ENCODE measurements around the gene BBS1. TPM values are rescaled to one million over a fixed set of nuclear protein-coding genes. Genes with fewer than 3 reads are reported as not detected.
"Not testable (repeated sequence)": the region's sequence is repeated elsewhere in the genome, so short reads cannot be mapped to it uniquely, and the experiment has no call there.

BBS1 gene
- total RNA-seq, result 14.6 TPM

- Histone ChIP-seq H3K36me3 (ENCODE audit: control insufficient read depth in 3 of 3, insufficient read depth in 3 of 3, low read length in 3 of 3) (peaks cover 10 to 17% (median 14%) of the 10 kb centered on the region in 3 donors), H3K9me3 (ENCODE audit: control insufficient read depth in 3 of 3, low read length in 3 of 3) (no peaks in the 10 kb centered on the region), H3K27ac (ENCODE audit: low read depth, low read length) (no peak within 1 kb of the TSS)
Observed at GRCh38 chr11:66510271-66510989, at the start of gene BBS1. Gene BBS1, plus strand, starts transcription at chr11:66510635. Its CDS starts 25 bp downstream, at chr11:66510660.

GRCh38 chr11:66462010-66462409, 48.4 kb upstream of the BBS1 start:
- Histone ChIP-seq H3K4me1 (ENCODE audit: control insufficient read depth in 3 of 3, insufficient read depth in 3 of 3, low read length in 3 of 3) (peaks cover 5 to 9% (median 5%) of the 10 kb centered on the region in 3 donors), H3K9me3 (ENCODE audit: control insufficient read depth in 3 of 3, low read length in 3 of 3) (no peaks in the 10 kb centered on the region), H3K9ac (ENCODE audit: low read depth in 1 of 3, low read length in 3 of 3) (no peak overlapping the region), H3K27ac (ENCODE audit: low read depth, low read length) (no peak overlapping the region), H3K4me3 (ENCODE audit: low read length in 3 of 3) (no peak overlapping the region), H3K27me3 (ENCODE audit: control insufficient read depth in 3 of 3, insufficient read depth in 3 of 3, low read length in 3 of 3) (no peaks in the 10 kb centered on the region), H3K36me3 (ENCODE audit: control insufficient read depth in 3 of 3, insufficient read depth in 3 of 3, low read length in 3 of 3) (no peaks in the 10 kb centered on the region)

More at GRCh38 chr11:66510271-66510989, at the start of gene BBS1:
- Histone ChIP-seq H3K4me1 (ENCODE audit: control insufficient read depth in 3 of 3, insufficient read depth in 3 of 3, low read length in 3 of 3) (peaks cover 7 to 13% (median 9%) of the 10 kb centered on the region in 3 donors), H3K27me3 (ENCODE audit: control insufficient read depth in 3 of 3, insufficient read depth in 3 of 3, low read length in 3 of 3) (no peaks in the 10 kb centered on the region), H3K9ac (ENCODE audit: low read depth in 1 of 3, low read length in 3 of 3) (peak within 1 kb of the TSS; percentile 54 to 87 (median 73)), H3K4me3 (ENCODE audit: low read length in 3 of 3) (peak within 1 kb of the TSS; percentile 94 to 97 (median 97))

- Histone ChIP-seq H3K9me3 (ENCODE audit: control insufficient read depth in 3 of 3, low read length in 3 of 3) (no peaks in the 10 kb centered on the region), H3K36me3 (ENCODE audit: control insufficient read depth in 3 of 3, insufficient read depth in 3 of 3, low read length in 3 of 3) (no peaks in the 10 kb centered on the region), H3K9ac (ENCODE audit: low read depth in 1 of 3, low read length in 3 of 3) (no peak overlapping the region), H3K4me1 (ENCODE audit: control insufficient read depth in 3 of 3, insufficient read depth in 3 of 3, low read length in 3 of 3) (peaks cover 11 to 16% (median 12%) of the 10 kb centered on the region in 3 donors), H3K27me3 (ENCODE audit: control insufficient read depth in 3 of 3, insufficient read depth in 3 of 3, low read length in 3 of 3) (no peaks in the 10 kb centered on the region), H3K27ac (ENCODE audit: low read depth, low read length) (no peak overlapping the region), H3K4me3 (ENCODE audit: low read length in 3 of 3) (no peak overlapping the region)
Observed at GRCh38 chr11:66462911-66463310, 47.5 kb upstream of the BBS1 start.

DNA sequence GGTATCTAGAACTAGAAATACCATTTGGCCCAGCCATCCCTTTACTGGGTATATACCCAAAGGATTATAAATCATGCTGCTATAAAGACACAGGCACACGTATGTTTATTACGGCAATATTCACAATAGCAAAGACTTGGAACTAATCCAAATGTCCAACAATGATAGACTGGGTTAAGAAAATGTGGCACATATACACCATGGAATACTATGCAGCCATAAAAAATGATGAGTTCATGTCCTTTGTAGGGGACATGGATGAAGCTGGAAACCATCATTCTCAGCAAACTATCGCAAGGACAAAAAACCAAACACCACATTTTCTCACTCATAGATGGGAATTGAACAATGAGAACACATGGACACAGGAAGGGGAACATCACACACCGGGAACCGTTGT, 46.3 kb upstream of the BBS1 start:
- not testable (repeated sequence) for H3K36me3 ChIP-seq (ENCODE audit: control insufficient read depth in 3 of 3, insufficient read depth in 3 of 3, low read length in 3 of 3); H3K27ac ChIP-seq (ENCODE audit: low read depth, low read length); H3K9me3 ChIP-seq (ENCODE audit: control insufficient read depth in 3 of 3, low read length in 3 of 3); H3K27me3 ChIP-seq (ENCODE audit: control insufficient read depth in 3 of 3, insufficient read depth in 3 of 3, low read length in 3 of 3); H3K4me3 ChIP-seq (ENCODE audit: low read length in 3 of 3); H3K9ac ChIP-seq (ENCODE audit: low read depth in 1 of 3, low read length in 3 of 3)
- H3K4me1 ChIP-seq (ENCODE audit: control insufficient read depth in 3 of 3, insufficient read depth in 3 of 3, low read length in 3 of 3), result peaks cover 13 to 19% (median 14%) of the 10 kb centered on the region in 3 donors

DNA sequence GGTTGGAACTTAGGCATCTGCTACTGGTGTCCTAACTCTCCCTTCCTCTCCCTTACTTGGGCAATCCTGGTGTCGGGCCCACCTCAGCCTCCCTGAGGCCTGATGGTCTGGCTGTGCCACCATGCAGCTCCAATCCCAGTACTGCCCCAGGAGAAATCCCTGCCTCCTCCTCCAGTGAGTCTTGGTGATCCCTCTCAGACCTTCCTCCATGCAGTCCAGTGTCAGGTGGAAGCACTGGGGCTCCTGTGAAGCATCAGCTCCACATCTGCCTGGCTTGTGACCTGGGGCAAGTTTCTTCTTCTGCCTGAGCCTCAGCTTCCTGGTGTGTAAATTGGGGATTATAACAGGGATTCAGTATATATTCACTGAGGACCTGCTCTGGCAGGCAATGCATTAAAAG, 45.5 kb upstream of the BBS1 start:
- Histone ChIP-seq H3K4me3 (ENCODE audit: low read length in 3 of 3) (no peak overlapping the region), H3K4me1 (ENCODE audit: control insufficient read depth in 3 of 3, insufficient read depth in 3 of 3, low read length in 3 of 3) (peaks cover 13 to 19% (median 14%) of the 10 kb centered on the region in 3 donors), H3K9me3 (ENCODE audit: control insufficient read depth in 3 of 3, low read length in 3 of 3) (no peaks in the 10 kb centered on the region), H3K27me3 (ENCODE audit: control insufficient read depth in 3 of 3, insufficient read depth in 3 of 3, low read length in 3 of 3) (no peaks in the 10 kb centered on the region), H3K27ac (ENCODE audit: low read depth, low read length) (no peak overlapping the region), H3K9ac (ENCODE audit: low read depth in 1 of 3, low read length in 3 of 3) (peak overlapping the region in 2 of 3 donors; percentile 16 to 33), H3K36me3 (ENCODE audit: control insufficient read depth in 3 of 3, insufficient read depth in 3 of 3, low read length in 3 of 3) (peaks cover 0 to 3% (median 0%) of the 10 kb centered on the region in 3 donors)

DNA sequence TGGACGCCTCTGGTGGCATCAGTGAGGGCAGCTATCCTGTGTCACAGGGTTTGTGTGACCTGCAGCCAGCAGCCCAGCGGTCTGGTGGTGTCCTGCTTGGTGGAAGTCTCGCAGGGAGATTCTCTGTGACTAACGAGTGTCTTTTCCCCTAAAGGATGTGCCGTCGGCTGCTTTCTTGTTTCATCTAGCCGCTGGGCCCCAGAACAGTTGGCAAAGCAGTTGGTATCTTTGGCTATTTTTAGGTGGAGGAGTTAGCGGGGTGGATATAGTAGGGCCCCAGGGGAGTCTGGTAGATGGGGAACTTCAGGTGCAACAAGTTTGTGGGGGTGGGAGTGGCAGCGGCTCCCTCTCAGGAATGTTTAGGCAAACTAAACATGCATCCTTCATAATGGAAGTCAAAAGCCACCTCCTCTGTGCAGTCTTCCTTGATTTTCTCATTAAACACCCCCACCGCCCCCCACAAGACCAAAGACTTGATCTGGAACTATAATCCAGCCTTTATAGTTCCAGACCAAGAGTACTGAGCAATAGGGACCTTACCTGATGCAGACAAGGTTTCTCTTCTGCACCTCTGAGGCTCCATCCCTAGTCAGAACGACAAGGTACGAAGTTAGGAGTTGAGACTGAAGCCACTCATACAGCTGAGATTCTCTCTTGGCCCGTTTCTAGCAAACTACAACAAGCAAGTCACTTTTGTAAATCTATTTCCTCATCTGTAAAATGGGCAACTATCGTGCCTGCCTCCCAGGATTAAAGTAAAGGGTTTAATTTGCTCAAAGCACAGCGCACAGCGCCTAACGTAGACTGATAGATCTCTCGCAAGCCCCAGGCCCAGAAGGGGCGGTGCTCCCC, 44.8 kb upstream of the BBS1 start:
- H3K36me3 ChIP-seq (ENCODE audit: control insufficient read depth in 3 of 3, insufficient read depth in 3 of 3, low read length in 3 of 3), result peaks cover 2 to 6% (median 3%) of the 10 kb centered on the region in 3 donors
- H3K27ac ChIP-seq (ENCODE audit: low read depth, low read length), result peak overlapping the region; percentile 64
- peak overlapping the region in 2 of 3 donors; percentile 33 to 75 for H3K9ac ChIP-seq (ENCODE audit: low read depth in 1 of 3, low read length in 3 of 3)
- H3K9me3 ChIP-seq (ENCODE audit: control insufficient read depth in 3 of 3, low read length in 3 of 3), result no peaks in the 10 kb centered on the region
- H3K27me3 ChIP-seq (ENCODE audit: control insufficient read depth in 3 of 3, insufficient read depth in 3 of 3, low read length in 3 of 3), result no peaks in the 10 kb centered on the region
- H3K4me3 ChIP-seq (ENCODE audit: low read length in 3 of 3), result peak overlapping the region in 2 of 3 donors; percentile 75 to 84
- peaks cover 13 to 19% (median 14%) of the 10 kb centered on the region in 3 donors for H3K4me1 ChIP-seq (ENCODE audit: control insufficient read depth in 3 of 3, insufficient read depth in 3 of 3, low read length in 3 of 3)

DNA sequence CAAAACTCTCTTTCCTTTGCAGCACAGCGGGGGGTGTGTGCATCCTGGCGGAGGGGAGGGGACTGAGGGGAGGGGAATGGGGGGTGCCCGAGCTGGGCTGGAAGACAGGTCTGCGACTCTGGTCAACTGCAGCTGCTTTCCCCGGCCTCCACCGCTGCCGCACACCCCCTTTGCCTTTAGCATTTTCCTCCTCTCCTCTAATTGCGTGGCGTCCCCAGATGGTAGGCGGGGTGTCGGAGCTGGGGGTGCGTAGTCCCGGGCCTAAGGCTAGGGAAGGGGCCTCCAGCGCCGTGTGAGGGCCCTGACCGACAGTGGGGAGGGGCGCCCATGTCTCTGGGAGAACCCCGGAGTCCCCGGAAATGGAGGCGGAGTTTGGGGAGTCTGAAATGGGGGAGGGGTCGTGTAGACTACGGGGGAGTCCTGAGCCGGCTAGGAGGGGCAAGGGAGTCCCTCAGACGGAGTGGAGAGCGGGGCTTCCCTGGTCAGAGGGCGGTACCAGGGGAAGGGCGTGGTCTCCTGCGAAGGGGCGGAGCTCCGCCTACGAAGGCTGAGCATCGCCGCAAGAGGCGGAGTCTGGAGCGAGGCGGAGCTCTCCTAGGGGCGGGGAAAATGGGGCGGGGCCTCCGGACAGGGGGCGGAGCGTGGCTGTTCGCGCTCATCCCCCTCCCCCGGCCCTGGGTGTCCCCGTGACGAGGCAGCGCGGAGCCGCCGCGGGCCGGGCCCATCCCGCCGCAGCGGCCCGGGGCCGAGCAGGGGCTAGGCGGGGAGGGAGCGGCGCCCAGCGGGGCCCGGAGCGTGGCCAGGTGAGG, 44.0 kb upstream of the BBS1 start, which contains the start of gene PELI3:
Gene PELI3 (plus strand): TSS at position 681 of the 809 bp plus-strand sequence. CDS start 1,224 bp downstream, outside the sequence.
- Histone ChIP-seq H3K36me3 (ENCODE audit: control insufficient read depth in 3 of 3, insufficient read depth in 3 of 3, low read length in 3 of 3) (peaks cover 7 to 9% (median 8%) of the 10 kb centered on the region in 3 donors), H3K4me1 (ENCODE audit: control insufficient read depth in 3 of 3, insufficient read depth in 3 of 3, low read length in 3 of 3) (peaks cover 13 to 19% (median 14%) of the 10 kb centered on the region in 3 donors), H3K27ac (ENCODE audit: low read depth, low read length) (peak within 1 kb of the TSS; percentile 64), H3K27me3 (ENCODE audit: control insufficient read depth in 3 of 3, insufficient read depth in 3 of 3, low read length in 3 of 3) (no peaks in the 10 kb centered on the region), H3K9ac (ENCODE audit: low read depth in 1 of 3, low read length in 3 of 3) (peak within 1 kb of the TSS; percentile 65 to 85 (median 78)), H3K4me3 (ENCODE audit: low read length in 3 of 3) (peak within 1 kb of the TSS; percentile 75 to 84 (median 78)), H3K9me3 (ENCODE audit: control insufficient read depth in 3 of 3, low read length in 3 of 3) (no peaks in the 10 kb centered on the region)

DNA sequence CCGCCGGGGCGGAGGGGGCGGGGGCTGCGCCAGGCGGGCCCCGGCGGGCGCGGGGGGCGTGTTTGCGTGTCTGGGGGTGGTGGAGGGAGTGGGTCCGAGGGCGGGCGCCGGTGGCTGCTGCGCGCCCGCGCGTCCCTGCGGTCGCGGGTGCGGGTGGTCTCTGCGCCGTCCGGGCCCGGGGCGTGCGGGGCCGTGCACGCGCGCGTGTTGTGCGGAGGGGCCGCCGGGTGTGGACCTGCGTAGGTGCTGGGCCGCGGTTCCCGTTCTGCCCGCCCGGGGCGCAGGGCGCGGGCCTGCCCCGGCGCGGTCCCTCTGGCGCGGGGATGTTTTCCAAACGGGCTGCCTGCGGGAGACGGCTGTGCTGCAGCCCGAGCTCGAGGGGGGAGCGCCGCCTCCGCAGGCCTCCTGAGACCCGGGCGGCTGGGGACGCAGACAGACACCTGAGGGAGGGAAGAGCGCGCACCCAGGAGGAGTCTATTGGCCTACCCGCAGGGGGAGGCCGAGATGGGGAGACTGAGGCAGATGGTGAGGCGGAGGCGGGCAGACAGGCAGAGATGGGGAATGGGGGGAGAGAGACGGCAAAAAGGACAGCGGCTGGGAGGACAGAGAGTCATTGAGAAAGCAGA, 43.3 kb upstream of the BBS1 start:
- Histone ChIP-seq H3K4me1 (ENCODE audit: control insufficient read depth in 3 of 3, insufficient read depth in 3 of 3, low read length in 3 of 3) (peaks cover 13 to 19% (median 14%) of the 10 kb centered on the region in 3 donors), H3K9ac (ENCODE audit: low read depth in 1 of 3, low read length in 3 of 3) (peak overlapping the region; percentile 57 to 82 (median 78)), H3K27ac (ENCODE audit: low read depth, low read length) (no peak overlapping the region), H3K36me3 (ENCODE audit: control insufficient read depth in 3 of 3, insufficient read depth in 3 of 3, low read length in 3 of 3) (peaks cover 11 to 15% (median 12%) of the 10 kb centered on the region in 3 donors), H3K4me3 (ENCODE audit: low read length in 3 of 3) (peak overlapping the region; percentile 62 to 84 (median 78)), H3K27me3 (ENCODE audit: control insufficient read depth in 3 of 3, insufficient read depth in 3 of 3, low read length in 3 of 3) (no peaks in the 10 kb centered on the region), H3K9me3 (ENCODE audit: control insufficient read depth in 3 of 3, low read length in 3 of 3) (no peaks in the 10 kb centered on the region)

GRCh38 chr11:66467756-66468155, 42.7 kb upstream of the BBS1 start:
- peak overlapping the region; percentile 62 to 84 (median 78) for H3K4me3 ChIP-seq (ENCODE audit: low read length in 3 of 3)
- peaks cover 16 to 22% (median 17%) of the 10 kb centered on the region in 3 donors for H3K36me3 ChIP-seq (ENCODE audit: control insufficient read depth in 3 of 3, insufficient read depth in 3 of 3, low read length in 3 of 3)
- H3K27ac ChIP-seq (ENCODE audit: low read depth, low read length), result no peak overlapping the region
- H3K9me3 ChIP-seq (ENCODE audit: control insufficient read depth in 3 of 3, low read length in 3 of 3), result no peaks in the 10 kb centered on the region
- peak overlapping the region; percentile 57 to 82 (median 78) for H3K9ac ChIP-seq (ENCODE audit: low read depth in 1 of 3, low read length in 3 of 3)
- no peaks in the 10 kb centered on the region for H3K27me3 ChIP-seq (ENCODE audit: control insufficient read depth in 3 of 3, insufficient read depth in 3 of 3, low read length in 3 of 3)
- H3K4me1 ChIP-seq (ENCODE audit: control insufficient read depth in 3 of 3, insufficient read depth in 3 of 3, low read length in 3 of 3), result peaks cover 13 to 19% (median 14%) of the 10 kb centered on the region in 3 donors

All from skeletal muscle tissue (tissue), 4 donors.